Activated T-cell treated with anti-CD3 and anti-CD28 coated beads for 48 hours (primary cell): ENCODE results near the gene PJA1.

ENCODE experiments used
- DNase-seq: peaks from one replicate; pipeline ENCODE4 v3.0.0-alpha.2; 2020; ENCODE audit warnings: low read depth

The PJA1 gene

DNA sequence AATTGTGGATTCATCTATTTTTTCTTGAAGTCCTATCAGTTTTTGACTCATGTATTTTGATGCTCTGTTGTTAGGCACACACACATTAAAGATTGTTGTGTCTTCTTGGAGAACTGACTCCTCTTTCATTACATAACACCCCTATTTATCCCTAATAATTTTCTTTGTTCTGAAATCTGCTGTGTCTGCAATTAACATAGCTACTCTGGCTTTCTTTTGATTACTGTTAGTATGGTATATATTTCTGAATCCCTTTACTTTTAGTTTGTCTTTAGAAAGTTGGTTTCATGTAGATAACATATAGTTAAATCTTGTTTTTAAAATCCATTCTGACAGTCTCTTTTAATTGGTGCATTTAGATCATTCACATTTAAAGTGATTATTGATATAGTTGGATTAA, 5.1 kb upstream of the PJA1 start:
- no peak for DNase-seq

DNA sequence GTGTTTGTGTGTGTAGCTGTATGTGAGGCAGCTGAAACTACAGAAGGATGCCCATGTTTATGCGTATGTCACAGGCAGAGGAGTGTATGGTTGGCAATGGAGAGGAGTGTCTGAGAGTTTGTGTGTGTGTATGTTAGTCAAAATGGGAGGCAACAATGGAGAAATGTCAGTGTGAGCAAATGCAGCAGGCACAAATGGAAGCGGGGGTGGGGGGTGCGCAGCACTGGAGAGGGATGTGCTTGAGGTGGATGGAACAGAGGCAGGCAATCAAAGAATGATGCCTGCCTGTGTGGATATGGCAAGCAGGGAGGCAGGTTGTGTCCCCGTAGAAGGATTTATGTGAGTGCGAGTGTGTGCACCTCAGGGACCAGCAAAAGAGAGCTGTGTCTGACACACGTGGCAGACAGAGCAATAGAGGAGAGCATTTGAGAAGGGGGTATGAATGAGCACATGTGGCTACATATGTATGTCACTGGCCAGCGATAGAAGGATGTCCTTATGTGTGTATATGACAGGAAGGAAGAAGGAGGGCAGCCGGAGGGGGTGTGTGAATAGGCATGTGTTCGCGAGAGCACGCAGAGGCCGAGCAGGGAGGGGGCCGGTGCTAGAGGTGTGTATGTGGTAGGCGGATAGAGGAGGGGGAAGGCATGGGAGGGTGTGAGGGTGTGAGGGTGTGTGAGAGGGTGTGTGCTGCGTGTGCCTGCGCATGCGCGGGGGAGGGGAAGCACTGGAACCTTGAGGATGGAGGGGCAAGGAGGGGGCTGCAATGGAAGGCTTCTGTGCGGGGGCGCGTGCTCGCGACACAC, 1.1 kb downstream of the PJA1 start:
- peak; percentile 19 for DNase-seq

DNA sequence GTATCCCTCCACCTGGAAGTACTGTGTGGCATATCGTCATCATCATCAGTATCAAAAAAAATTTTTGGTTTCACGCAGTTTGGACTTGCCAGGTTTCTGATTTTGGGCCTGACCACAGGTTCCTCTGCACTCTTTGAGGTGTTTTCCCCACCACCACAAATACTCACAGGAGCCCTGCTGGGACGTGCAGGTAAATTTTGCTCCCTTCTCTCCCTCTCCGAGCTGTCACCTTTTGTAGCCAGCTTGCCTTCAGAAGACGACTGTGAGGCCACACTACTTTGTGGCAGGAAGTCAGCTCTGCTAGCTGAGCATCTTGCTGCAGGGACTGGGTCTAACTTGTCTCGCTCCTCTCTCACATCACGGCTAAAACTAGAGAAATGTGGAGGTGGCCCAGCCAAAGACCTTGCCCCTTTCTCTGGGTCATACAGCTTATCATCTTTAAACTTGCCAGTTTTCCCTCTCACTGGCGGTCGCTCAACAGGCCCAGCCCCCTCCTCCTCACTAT, 2.8 kb downstream of the PJA1 start:
- no peak for DNase-seq

DNA sequence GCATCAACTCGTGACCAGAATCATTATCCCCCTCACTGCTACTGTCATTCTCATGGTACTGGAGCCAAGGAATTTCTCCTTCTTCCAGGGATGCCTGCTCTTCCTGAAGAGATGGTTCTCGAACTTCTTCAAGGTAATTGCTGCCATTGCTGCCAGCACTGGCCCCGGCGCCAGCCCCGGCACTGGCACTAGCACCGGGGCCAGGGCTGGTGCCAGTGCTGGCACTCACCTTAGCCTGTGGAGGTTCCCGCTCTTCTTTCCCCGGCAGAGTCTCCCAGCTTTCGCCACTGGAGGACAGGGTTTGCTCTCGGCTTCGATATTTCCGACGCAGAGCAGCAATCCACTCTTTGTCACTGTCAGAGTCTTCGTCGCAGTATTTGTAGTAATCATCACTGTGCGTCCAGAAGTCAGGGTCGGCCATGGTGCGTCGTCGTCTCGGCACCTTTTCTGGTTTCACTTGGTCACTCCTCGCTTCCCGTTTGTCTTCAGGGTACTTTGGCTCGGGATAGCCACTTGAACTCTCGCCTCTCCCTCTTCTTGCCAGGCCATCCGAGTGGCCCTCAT, 3.4 kb downstream of the PJA1 start:
- no peak for DNase-seq

GRCh38 chrX:69161371-69161770, 3.9 kb downstream of the PJA1 start:
- DNase-seq, result no peak

DNA sequence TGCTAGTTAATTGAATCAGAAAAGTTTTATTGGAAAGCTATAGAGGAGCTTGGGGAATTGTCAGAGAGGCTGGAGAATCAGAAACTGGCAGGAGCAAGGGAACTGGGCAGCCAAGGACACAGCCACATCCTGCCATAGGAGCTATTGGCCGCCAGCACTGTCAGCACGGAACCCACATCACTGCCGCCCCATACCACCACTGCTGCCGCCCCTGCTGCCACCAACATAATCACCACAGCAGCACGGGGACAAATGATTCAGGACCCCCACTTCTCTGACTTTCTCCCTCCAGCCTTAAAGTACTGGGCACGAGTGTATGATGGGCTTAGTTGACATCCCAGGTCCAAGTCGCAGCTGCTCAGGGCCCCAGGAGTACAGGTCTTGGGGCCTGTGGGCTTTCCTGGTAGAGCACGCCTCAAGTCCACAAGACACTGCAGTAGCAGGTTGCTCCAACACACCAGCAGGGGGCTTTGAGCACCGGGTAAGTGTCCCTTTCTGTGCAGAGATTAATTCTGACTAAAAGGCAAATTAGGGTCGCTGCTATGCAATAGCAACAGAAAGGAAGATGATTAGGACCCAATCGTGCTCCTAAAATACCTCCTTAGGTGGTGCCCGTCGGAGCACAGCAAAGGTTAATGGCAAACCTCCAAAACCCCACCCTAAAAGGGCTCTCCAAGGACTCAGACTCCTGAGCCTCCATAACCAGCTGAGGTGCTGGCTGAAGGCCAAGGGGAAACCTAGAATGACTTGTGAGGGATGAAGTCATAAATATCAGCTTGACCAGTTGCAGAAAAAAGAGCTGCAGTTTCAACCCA, 6.9 kb downstream of the PJA1 start:
- no peak for DNase-seq

DNA sequence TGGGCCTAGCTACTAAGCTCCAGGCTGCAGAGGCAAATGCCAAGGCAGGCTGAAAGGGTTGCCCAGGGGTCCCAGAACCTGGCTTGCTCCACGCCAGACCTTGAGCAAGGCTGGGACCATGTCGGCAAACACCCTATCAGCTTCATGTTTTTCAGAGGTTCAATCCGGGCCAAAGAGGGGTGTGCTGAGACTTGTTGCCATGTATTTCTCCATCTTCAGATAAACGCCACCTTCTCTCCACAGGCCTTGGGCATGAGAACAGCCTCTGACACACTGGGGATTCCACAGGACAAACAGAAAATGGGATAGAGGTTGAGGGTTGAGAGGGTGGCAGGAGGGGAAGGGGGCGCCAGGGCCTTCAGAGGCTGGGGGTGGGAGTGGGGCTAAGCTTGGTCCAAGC, 8.6 kb downstream of the PJA1 start:
- DNase-seq, result no peak

DNA sequence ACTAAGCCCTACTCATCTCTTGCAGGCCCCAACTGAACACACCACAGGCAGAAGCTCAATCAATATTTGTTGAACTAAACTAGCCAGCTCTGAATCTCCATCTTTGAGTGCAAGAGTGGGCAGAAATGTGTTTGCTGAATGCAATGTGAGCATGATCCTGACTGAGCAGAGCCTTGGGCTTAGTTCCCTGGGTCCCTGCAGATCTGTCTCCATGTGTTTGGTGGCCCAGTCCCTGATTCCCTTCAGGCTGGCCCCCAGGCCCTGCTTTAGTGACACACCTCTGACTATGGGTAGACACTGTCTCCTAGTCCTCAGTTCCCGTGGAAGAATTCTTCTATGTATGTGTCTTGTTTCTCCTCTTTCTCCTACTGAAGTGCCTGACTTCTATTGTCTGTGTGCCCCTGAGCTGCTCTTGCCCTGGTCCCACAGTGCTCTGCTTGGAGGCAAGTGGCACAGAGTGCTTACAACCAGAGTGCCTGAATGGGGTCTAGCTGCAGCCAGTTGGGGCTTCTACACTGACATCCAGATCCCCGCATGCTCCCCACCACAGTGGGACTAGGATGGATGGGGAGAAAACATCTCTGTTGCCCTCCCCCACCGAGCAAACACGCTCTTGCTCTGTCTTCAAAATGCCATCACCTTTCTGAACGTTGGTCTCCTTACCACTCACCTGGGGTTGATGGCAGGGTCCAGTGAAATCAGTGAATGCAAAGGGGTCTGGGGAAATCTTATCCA, 9.3 kb downstream of the PJA1 start:
- no peak for DNase-seq

DNA sequence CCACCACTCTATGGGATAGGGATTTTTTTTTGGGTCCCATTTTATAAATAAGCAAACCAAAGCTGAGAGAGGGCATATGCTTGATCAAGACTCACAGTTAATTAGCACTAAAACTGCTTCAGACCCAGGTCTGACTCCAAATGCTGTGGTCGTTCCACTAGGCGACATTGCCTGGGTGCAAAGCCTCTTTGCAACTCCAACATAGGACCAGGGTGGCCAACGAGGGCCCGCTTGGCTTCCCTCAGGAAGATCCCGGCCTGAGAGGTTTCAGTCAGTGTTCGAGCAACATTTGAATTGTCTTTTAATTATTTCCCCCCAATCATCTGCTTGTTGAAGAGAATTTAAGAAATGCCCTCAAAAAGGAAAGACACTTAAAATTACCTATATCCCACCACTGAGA, 11.2 kb downstream of the PJA1 start:
- no peak for DNase-seq

- DNase-seq, result no peak
Observed at GRCh38 chrX:69153060-69153730, 12.1 kb downstream of the PJA1 start.

- no peak for DNase-seq
Observed at GRCh38 chrX:69152417-69152841, 12.8 kb downstream of the PJA1 start.

DNA sequence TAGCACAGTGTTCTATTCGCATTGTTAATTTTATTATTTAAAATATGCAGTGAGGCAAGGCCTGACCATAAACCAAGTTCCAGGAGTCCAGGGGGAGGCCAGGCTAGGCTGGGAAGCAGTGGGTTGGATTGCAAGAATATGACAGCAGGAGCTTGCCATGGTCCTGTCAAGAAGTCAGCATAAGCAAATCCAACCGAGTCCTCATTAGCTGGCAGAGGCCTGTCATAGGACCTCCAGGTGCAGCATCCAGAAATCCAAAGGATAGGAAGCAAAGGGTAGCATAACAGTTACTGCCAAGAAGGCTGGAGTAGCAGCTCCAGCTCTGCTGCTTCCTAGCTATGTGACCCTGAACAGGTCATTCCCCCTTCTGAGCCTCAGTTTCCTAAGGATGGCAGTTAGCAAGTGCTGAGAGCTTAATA, 13.4 kb downstream of the PJA1 start:
- DNase-seq, result no peak

- no peak for DNase-seq
Observed at GRCh38 chrX:69150281-69150960, 14.8 kb downstream of the PJA1 start.

- no peak for DNase-seq
Observed at GRCh38 chrX:69149466-69150280, 15.6 kb downstream of the PJA1 start.

DNA sequence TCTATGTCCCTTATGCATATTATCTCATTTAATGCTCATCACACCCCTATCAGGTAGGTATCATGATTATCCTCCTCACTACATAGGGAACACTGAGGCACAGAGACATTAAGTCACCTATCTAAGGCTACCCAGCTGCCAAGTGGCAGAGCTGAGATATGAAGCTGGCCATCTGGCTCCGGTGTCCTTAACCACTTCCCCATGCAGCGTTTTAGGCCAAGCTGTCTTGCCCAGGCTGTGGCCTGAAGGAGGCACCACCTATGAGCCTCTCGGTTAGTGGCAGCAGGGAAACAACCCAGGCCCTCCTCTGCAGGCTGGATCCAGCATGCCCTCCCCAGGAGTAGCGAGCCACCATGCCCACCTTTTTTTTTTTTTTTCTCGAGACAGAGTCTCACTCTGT, 16.3 kb downstream of the PJA1 start:
- no peak for DNase-seq

DNA sequence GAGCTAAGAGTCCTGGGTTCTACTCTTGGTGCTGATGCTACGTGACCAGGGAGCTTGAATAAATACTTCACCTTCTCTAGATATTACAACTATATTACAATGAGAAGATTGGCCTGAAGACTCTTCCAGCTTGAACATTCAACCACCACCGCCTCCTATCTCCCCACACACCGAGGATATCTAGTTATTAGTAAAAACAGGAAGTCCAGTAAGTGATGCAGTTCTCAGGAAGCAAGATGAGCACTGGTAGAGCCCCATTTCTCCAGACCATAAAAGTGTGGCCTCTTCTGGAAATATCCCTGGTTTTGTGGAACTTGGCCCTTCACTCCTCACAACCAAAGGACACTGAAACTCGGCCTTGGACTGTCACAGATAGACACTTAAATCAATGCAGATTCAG, 18.5 kb downstream of the PJA1 start:
- no peak for DNase-seq

- no peak for DNase-seq
Observed at GRCh38 chrX:69145714-69146113, 19.5 kb downstream of the PJA1 start.

DNA sequence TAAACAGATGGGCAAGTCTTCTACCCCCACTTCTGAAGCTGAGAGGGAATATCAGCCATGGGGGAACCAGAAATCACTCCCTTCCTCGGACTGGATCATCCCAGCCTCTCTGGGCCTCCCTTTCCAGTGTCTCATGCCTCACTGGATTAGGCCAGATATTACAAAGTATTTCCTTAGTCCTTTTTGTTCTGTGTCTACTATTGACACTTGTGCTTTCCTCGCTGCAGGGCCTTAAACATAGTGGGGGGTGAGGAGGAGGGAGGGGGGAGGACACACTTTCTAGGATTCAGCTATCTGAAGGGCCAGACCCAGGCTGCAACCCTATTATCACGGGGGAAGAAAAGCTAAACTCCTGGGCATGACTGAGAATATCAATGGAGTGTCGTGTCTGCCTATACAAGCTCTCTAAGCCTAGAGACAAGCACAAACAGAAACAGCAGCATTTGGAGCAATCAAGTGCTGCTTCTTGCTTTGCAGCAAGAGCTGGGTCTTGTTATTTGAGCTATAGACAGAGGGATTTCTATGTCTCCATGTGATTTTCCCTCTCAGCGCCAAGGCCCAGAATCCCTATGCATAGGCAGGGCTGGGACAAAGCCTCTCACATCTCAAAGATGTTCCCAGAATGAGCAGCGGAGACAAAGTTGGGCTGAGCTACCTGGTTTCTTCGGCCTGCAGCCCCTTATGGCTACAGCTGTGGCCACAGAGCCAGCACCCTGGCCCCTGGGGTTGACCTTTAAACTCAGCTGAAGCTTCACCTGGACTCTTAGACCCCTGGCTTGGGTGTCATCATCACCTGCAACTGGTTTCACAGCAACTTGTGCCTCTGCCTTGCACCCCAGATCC, 20.2 kb downstream of the PJA1 start:
- no peak for DNase-seq

- no peak for DNase-seq
Observed at GRCh38 chrX:69143530-69143929, 21.7 kb downstream of the PJA1 start.
